ENCODE results near the gene CDKAL1. TPM values are rescaled to one million over a fixed set of nuclear protein-coding genes. Genes with fewer than 3 reads are reported as not detected.

Gene CDKAL1
- total and polyA plus RNA-seq, 8 donors, result 13.6 to 20.7 (median 17.5) TPM

DNA sequence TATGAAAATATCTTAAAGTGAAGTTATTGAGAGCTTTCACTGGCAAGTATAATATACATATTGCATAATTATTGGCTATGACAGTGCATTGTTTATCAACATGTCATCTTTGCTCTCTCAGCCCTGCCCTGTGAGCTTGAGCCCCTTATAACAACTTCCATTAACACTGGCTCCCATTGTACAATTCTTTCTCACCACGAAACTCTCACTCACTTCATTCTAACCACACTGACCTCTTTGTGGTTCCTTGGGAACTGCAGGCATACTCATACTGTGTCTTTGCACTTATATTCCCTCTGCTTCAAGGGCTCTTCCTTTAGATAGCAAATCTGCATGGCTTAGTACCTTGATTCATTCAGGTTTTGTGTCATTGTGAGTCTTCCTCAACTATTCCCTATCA, 411.8 kb downstream of the CDKAL1 start:
- H3K27me3 ChIP-seq, result no peaks in the 10 kb centered on the region
- no peak overlapping the region for H3K4me3 ChIP-seq
- H3K36me3 ChIP-seq, result no peaks in the 10 kb centered on the region
- intact Hi-C loops (cut with DNase I), result no loop called here
- peak in 1 of 4 donors; percentile 32 for DNase-seq
- peak; percentile 14 for ATAC-seq
- no peak overlapping the region for H3K27ac ChIP-seq
- TF ChIP-seq, protein P1, sequence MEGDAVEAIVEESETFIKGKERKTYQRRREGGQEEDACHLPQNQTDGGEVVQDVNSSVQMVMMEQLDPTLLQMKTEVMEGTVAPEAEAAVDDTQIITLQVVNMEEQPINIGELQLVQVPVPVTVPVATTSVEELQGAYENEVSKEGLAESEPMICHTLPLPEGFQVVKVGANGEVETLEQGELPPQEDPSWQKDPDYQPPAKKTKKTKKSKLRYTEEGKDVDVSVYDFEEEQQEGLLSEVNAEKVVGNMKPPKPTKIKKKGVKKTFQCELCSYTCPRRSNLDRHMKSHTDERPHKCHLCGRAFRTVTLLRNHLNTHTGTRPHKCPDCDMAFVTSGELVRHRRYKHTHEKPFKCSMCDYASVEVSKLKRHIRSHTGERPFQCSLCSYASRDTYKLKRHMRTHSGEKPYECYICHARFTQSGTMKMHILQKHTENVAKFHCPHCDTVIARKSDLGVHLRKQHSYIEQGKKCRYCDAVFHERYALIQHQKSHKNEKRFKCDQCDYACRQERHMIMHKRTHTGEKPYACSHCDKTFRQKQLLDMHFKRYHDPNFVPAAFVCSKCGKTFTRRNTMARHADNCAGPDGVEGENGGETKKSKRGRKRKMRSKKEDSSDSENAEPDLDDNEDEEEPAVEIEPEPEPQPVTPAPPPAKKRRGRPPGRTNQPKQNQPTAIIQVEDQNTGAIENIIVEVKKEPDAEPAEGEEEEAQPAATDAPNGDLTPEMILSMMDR (IDR thresholded peaks at IDR 0.05), result no peak
- peaks cover 0 to 15% of the 10 kb centered on the region in 2 donors for H3K9me3 ChIP-seq
- H3K4me1 ChIP-seq, result no peaks in the 10 kb centered on the region

DNA sequence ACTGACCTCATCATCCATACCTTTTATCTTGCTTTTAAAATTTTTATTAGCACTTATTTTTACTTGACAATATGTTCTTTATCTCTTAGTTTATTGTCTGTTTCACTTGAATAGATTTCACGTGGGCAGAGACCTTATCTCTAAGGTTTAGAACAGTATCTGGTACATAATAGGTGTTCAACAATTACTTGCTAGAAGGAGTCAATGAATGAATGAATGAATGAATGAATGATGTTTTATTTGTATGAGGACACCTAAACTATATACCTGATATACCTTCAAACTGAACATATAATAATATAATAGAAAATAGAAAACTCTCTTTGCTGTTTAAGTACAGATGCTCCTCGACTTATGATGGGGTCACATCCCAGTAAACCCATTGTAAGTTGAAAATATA, 412.6 kb downstream of the CDKAL1 start:
- no peaks in the 10 kb centered on the region for H3K27me3 ChIP-seq
- intact Hi-C loops (cut with DNase I), result no loop called here
- H3K4me1 ChIP-seq, result no peaks in the 10 kb centered on the region
- TF ChIP-seq, protein P1 (IDR thresholded peaks at IDR 0.05), result no peak
- H3K9me3 ChIP-seq, result peaks cover 0 to 15% of the 10 kb centered on the region in 2 donors
- no peak for DNase-seq
- no peaks in the 10 kb centered on the region for H3K36me3 ChIP-seq
- no peak overlapping the region for H3K27ac ChIP-seq
- ATAC-seq, result no peak
- H3K4me3 ChIP-seq, result no peak overlapping the region

DNA sequence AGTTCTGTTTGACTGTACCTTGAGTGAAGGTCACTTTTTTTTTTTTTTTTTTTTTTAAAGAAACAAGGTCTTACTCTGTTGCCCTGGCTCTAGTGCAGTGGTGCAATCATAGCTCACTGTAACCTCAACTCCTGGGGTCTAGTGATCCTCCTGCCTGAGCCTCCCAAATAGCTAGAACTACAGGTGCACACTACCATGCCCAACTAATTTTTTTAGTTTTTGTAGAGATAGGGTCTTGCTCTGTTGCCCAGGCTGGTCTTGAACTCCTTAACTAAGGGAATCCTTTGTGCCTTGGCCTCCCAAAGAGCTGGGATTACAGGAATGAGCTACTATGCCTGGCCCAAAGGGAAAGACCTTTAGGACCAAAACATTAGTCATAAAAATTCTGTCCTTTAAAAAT, 413.7 kb downstream of the CDKAL1 start:
- TF ChIP-seq, protein P1 (IDR thresholded peaks at IDR 0.05), result no peak
- intact Hi-C loops (cut with DNase I), result no loop called here
- DNase-seq, result no peak
- Histone ChIP-seq H3K4me1 (no peaks in the 10 kb centered on the region), H3K27me3 (no peaks in the 10 kb centered on the region), H3K36me3 (no peaks in the 10 kb centered on the region), H3K9me3 (peaks cover 0 to 11% of the 10 kb centered on the region in 2 donors), H3K4me3 (no peak overlapping the region), H3K27ac (no peak overlapping the region)
- no peak for ATAC-seq

DNA sequence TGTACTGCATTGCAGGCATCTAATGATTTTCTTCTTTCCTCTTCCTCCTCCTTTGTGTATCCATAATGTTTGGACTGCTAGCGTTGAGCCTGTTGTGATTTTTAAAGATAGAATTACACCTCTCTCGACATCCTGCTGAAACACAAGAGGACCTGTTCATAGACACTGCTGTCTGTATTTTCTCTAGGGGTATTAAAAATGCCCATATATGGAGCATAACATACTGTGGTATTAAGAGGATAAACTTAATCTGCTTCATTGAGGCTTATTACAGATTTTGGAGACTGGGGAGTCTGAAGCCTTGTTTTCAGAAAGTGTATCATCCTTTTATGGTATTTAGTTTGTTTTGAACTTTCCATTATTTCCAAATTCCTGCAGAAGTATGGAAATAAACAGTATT, 414.3 kb downstream of the CDKAL1 start:
- Histone ChIP-seq H3K4me3 (no peak overlapping the region), H3K9me3 (peaks cover 0 to 5% of the 10 kb centered on the region in 2 donors), H3K4me1 (no peaks in the 10 kb centered on the region), H3K27me3 (no peaks in the 10 kb centered on the region), H3K36me3 (no peaks in the 10 kb centered on the region), H3K27ac (no peak overlapping the region)
- intact Hi-C loops (cut with DNase I), result no loop called here
- ATAC-seq (no peak), DNase-seq (no peak)
- TF ChIP-seq, protein P1 (IDR thresholded peaks at IDR 0.05), result no peak

DNA sequence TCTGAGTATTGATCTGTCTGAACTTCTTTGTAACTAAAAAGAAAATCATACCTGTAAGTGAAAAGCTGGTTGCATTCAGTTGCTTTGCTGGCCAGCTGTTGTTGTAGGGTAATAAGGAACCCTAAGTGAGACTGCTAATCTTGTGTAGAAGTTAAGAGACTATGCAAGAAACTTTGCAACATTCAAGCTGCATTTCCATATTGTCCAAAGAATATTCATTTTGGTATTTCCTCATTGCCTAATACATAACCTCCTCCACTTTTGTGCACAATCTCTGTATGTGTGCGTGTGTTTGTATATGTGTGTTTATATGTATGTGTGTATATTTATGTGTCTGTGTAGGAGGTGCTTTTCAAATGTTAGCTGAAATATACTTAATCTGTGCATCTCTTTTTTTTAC, 414.9 kb downstream of the CDKAL1 start:
- H3K9me3 ChIP-seq, result no peaks in the 10 kb centered on the region
- no peaks in the 10 kb centered on the region for H3K4me1 ChIP-seq
- no peaks in the 10 kb centered on the region for H3K27me3 ChIP-seq
- ATAC-seq, result no peak
- no peak for DNase-seq
- H3K36me3 ChIP-seq, result no peaks in the 10 kb centered on the region
- no peak overlapping the region for H3K4me3 ChIP-seq
- intact Hi-C loops (cut with DNase I), result no loop called here
- H3K27ac ChIP-seq, result no peak overlapping the region
- TF ChIP-seq, protein P1 (IDR thresholded peaks at IDR 0.05), result no peak
